Peyer's patch (tissue), 4 donors: ENCODE results near the gene MEGF8.

Source experiments
- POLR2A ChIP-seq, 2 donors: fragments of 450-650 bp; IDR thresholded peaks; one replicate each; pipeline ENCODE4 v1.5.1; 2017; ENCODE audit warnings: antibody characterized with exemption in 2 of 2, mild to moderate bottlenecking in 2 of 2, moderate library complexity in 2 of 2
- TF ChIP-seq, protein P1 (sequence below), 6 experiments: fragments of 450-650 bp in 4 of 6; fragments of 200-600 bp in 2 of 6; sonication (generic) in 1 of 6; IDR thresholded peaks; one replicate each; pipeline ENCODE4 v1.5.1; 2017 to 2019; ENCODE audit warnings: antibody characterized with exemption in 6 of 6, mild to moderate bottlenecking in 3 of 6, moderate library complexity in 1 of 6

DNA sequence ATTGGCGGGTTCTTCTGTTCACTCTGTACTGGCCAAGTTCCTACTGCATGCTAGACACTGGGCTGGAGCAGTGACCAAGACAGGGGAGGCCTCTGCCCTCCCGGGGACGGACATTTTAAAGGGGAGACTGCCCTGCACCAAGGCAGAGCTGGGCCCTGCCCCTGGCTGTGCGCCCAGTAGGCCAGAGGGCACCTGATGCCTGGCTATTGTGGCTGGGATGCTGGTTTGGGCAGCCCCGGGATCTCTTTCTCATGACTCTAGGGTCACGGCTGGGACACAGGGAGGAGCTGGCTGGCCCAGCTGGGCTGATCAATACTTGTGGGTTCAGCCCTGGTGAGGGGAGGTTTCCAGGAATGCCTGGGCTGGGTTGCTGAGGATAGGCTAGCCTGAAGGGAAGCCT is 84.0 kb downstream of the MEGF8 start:
- TF ChIP-seq, protein P1, sequence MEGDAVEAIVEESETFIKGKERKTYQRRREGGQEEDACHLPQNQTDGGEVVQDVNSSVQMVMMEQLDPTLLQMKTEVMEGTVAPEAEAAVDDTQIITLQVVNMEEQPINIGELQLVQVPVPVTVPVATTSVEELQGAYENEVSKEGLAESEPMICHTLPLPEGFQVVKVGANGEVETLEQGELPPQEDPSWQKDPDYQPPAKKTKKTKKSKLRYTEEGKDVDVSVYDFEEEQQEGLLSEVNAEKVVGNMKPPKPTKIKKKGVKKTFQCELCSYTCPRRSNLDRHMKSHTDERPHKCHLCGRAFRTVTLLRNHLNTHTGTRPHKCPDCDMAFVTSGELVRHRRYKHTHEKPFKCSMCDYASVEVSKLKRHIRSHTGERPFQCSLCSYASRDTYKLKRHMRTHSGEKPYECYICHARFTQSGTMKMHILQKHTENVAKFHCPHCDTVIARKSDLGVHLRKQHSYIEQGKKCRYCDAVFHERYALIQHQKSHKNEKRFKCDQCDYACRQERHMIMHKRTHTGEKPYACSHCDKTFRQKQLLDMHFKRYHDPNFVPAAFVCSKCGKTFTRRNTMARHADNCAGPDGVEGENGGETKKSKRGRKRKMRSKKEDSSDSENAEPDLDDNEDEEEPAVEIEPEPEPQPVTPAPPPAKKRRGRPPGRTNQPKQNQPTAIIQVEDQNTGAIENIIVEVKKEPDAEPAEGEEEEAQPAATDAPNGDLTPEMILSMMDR (IDR thresholded peaks at IDR 0.05): no peak
- no peak for TF ChIP-seq POLR2A (IDR thresholded peaks at IDR 0.05)
